HCT116 (cell line): Measurements from ENCODE around the gene PRPF6.

ENCODE experiments used
- CTCF ChIP-seq, 3 experiments: fragments of 200-600 bp in 1 of 3; sonication (generic) in 1 of 3; IDR thresholded peaks in 2 of 3; conservative IDR thresholded peaks in 1 of 3; 2 replicates each; pipeline ENCODE4 v1.5.1; 2012 to 2017; ENCODE audit warnings: low read depth in 2 of 3, low read length in 2 of 3, antibody characterized with exemption in 1 of 3, borderline replicate concordance in 1 of 3, control low read depth in 1 of 3, mild to moderate bottlenecking in 1 of 3, mixed read lengths in 1 of 3, mixed run types in 1 of 3, moderate library complexity in 1 of 3; ENCODE audit not compliant: insufficient read depth in 1 of 3
- EZH2 ChIP-seq: fragments of 200-600 bp; sonication (generic); IDR thresholded peaks from 2 replicates; pipeline ENCODE4 v1.6.1; 2017; ENCODE audit warnings: antibody characterized with exemption, mixed run types
- EZH2phosphoT487 ChIP-seq: fragments of 200-600 bp; IDR thresholded peaks from 2 replicates; pipeline ENCODE4 v1.6.1; 2018; ENCODE audit warnings: antibody characterized with exemption, borderline replicate concordance
- FOSL1 ChIP-seq: IDR thresholded peaks from 2 replicates; pipeline ENCODE4 v1.6.1; 2012; ENCODE audit warnings: low read depth
- POLR2A ChIP-seq: IDR thresholded peaks from 2 replicates; pipeline ENCODE4 v1.7.0; 2011; ENCODE audit warnings: borderline replicate concordance; ENCODE audit not compliant: insufficient read depth, insufficient read length; ENCODE audit errors: extremely low read depth
- POLR2AphosphoS5 ChIP-seq: IDR thresholded peaks from 2 replicates; pipeline ENCODE4 v1.6.1; 2011; ENCODE audit warnings: mild to moderate bottlenecking, low read depth, low read length, moderate library complexity
- RAD21 ChIP-seq: IDR thresholded peaks from 2 replicates; pipeline ENCODE4 v1.6.1; 2012; ENCODE audit warnings: low read depth, mild to moderate bottlenecking
- ZNF274 ChIP-seq: fragments of 200-500 bp; sonication (Bioruptor generic); IDR thresholded peaks from 2 replicates; pipeline ENCODE4 v1.6.1; 2014; ENCODE audit warnings: mild to moderate bottlenecking, low read depth, low read length, inconsistent platforms
- TF ChIP-seq, protein P1 (sequence below): IDR thresholded peaks from 2 replicates; pipeline ENCODE4 v1.6.1; 2012; ENCODE audit warnings: low read depth

DNA sequence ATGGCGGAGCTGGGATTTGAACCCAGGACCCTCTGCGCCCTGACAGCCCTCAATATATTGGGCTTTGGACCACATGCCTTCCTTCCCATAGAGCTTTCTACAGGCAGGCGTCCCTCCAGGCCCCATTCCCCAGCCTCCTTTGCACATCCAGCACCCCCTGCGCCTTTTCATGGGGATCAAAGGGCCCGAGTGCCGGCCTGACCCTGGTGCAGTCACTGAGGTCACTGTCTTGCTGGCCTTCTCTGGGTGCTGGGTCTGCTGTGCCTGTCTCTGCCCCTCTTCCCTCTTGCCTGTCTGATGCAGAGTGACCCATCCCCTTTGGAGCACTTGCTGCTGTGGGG lies 100.7 kb downstream of the PRPF6 start:
- TF ChIP-seq, protein P1, sequence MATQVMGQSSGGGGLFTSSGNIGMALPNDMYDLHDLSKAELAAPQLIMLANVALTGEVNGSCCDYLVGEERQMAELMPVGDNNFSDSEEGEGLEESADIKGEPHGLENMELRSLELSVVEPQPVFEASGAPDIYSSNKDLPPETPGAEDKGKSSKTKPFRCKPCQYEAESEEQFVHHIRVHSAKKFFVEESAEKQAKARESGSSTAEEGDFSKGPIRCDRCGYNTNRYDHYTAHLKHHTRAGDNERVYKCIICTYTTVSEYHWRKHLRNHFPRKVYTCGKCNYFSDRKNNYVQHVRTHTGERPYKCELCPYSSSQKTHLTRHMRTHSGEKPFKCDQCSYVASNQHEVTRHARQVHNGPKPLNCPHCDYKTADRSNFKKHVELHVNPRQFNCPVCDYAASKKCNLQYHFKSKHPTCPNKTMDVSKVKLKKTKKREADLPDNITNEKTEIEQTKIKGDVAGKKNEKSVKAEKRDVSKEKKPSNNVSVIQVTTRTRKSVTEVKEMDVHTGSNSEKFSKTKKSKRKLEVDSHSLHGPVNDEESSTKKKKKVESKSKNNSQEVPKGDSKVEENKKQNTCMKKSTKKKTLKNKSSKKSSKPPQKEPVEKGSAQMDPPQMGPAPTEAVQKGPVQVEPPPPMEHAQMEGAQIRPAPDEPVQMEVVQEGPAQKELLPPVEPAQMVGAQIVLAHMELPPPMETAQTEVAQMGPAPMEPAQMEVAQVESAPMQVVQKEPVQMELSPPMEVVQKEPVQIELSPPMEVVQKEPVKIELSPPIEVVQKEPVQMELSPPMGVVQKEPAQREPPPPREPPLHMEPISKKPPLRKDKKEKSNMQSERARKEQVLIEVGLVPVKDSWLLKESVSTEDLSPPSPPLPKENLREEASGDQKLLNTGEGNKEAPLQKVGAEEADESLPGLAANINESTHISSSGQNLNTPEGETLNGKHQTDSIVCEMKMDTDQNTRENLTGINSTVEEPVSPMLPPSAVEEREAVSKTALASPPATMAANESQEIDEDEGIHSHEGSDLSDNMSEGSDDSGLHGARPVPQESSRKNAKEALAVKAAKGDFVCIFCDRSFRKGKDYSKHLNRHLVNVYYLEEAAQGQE = no peak
- TF ChIP-seq CTCF (IDR thresholded peaks at IDR 0.05 in 2 of 3, conservative IDR thresholded peaks at IDR 0.05 in 1 of 3; ENCODE audit: borderline replicate concordance in 1 of 3, insufficient read depth in 1 of 3, low read depth in 2 of 3, low read length in 2 of 3) = no peak
- no peak for TF ChIP-seq FOSL1
- no peak for TF ChIP-seq RAD21
- no peak for TF ChIP-seq EZH2
- no peak for TF ChIP-seq POLR2A
- TF ChIP-seq EZH2phosphoT487 = no peak
- TF ChIP-seq ZNF274 = no peak
- no peak for TF ChIP-seq POLR2AphosphoS5
